Endodermal cell (in vitro differentiated cells): ENCODE results near the gene TMEM222. TPM values are rescaled to one million over a fixed set of nuclear protein-coding genes. Genes with fewer than 3 reads are reported as not detected.
A peak's percentile ranks its signal among the peaks of the same experiment; 100 is the strongest.

Experiments used
- DNase-seq: peaks from one replicate; pipeline ENCODE4 v3.0.0-alpha.2; 2017
- H3K27ac ChIP-seq: 2 replicates; pipeline ENCODE4 v1.5.1; 2013; ENCODE audit warnings: mild to moderate bottlenecking, low read depth, low read length, moderate library complexity
- H3K27me3 ChIP-seq: 2 replicates; pipeline ENCODE4 v1.6.1; 2013; ENCODE audit warnings: mild to moderate bottlenecking, low read length, moderate library complexity; ENCODE audit not compliant: insufficient read depth, control insufficient read depth, poor library complexity, severe bottlenecking
- H3K36me3 ChIP-seq: 2 replicates; pipeline ENCODE4 v1.7.0; 2013; ENCODE audit warnings: mild to moderate bottlenecking, low read length, moderate library complexity; ENCODE audit not compliant: control insufficient read depth, insufficient read depth
- H3K4me1 ChIP-seq: one replicate; pipeline ENCODE4 v1.7.0; 2013; ENCODE audit warnings: low read length; ENCODE audit not compliant: control insufficient read depth, insufficient read depth
- H3K4me3 ChIP-seq: 2 replicates; pipeline ENCODE4 v1.5.1; 2013; ENCODE audit warnings: mild to moderate bottlenecking, low read length, moderate library complexity
- H3K9ac ChIP-seq: 2 replicates; pipeline ENCODE4 v1.6.1; 2013; ENCODE audit warnings: mild to moderate bottlenecking, low read length, moderate library complexity; ENCODE audit not compliant: poor library complexity, severe bottlenecking; ENCODE audit errors: extremely low read depth
- H3K9me3 ChIP-seq: 2 replicates; pipeline ENCODE4 v1.6.1; 2013; ENCODE audit warnings: mild to moderate bottlenecking, low read length, moderate library complexity; ENCODE audit not compliant: control insufficient read depth
- H3K27ac Mint-ChIP-seq: 2 replicates; pipeline ENCODE4 v1.8.0; 2020; ENCODE audit warnings: mixed read lengths
- H3K27me3 Mint-ChIP-seq: 2 replicates; pipeline ENCODE4 v1.8.0; 2021; ENCODE audit warnings: mild to moderate bottlenecking, mixed read lengths; ENCODE audit not compliant: insufficient read depth
- H3K36me3 Mint-ChIP-seq: 2 replicates; pipeline ENCODE4 v1.8.0; 2020; ENCODE audit warnings: low read depth, mixed read lengths
- H3K4me1 Mint-ChIP-seq: 2 replicates; pipeline ENCODE4 v1.8.0; 2020; ENCODE audit warnings: mixed read lengths
- H3K4me3 Mint-ChIP-seq: 2 replicates; pipeline ENCODE4 v1.8.0; 2020; ENCODE audit warnings: mild to moderate bottlenecking, moderate library complexity, mixed read lengths
- H3K9me3 Mint-ChIP-seq: 2 replicates; pipeline ENCODE4 v1.8.0; 2020; ENCODE audit warnings: mild to moderate bottlenecking, mixed read lengths
- CTCF ChIP-seq: fragments of 200-600 bp; sonication (generic); conservative IDR thresholded peaks from 2 replicates; pipeline ENCODE4 v1.5.0; 2021; ENCODE audit warnings: antibody characterized with exemption, mild to moderate bottlenecking
- WGBS, 2 experiments: methylation state at CpG; one replicate each; pipeline versions ENCODE4 v1.1.5 to v1.1.7; 2013; ENCODE audit warnings: missing lambda C conversion rate in 2 of 2, mixed read lengths in 1 of 2; ENCODE audit not compliant: insufficient coverage in 1 of 2, insufficient read length in 1 of 2; 5-methylcytosine and 5-hydroxymethylcytosine counted together
- total RNA-seq, 2 donors: library from RNA; stranded (reverse); fragmentation: NEBNext Ultra II Directional in 1 of 2; extraction: Animal tissue kit (Norgen Biotek cat#: 25700) in 1 of 2; gene quantifications; 2 replicates in 1 of 2; 3 replicates in 1 of 2; pipeline ENCODE4 v1.2.1, GENCODE V29; 2021

Gene TMEM222
- total RNA-seq, 2 donors from 2014 or later, result 26.0 to 31.8 TPM

- peak overlapping the region; percentile 85 for H3K27ac Mint-ChIP-seq
- H3K27ac ChIP-seq, result peak overlapping the region; percentile 59
- H3K4me3 Mint-ChIP-seq, result peak overlapping the region; percentile 70
- no peaks in the 10 kb centered on the region for H3K36me3 Mint-ChIP-seq
- no peaks in the 10 kb centered on the region for H3K4me1 ChIP-seq
- no peak overlapping the region for H3K9ac ChIP-seq
- no peaks in the 10 kb centered on the region for H3K36me3 ChIP-seq
- peak overlapping the region; percentile 88 for H3K4me3 ChIP-seq
- peaks cover 15% of the 10 kb centered on the region for H3K27me3 ChIP-seq
- no peak for TF ChIP-seq CTCF
- WGBS, 2 experiments, result 9 to 27% methylated on average over 12 to 40 of the region's 40 CpGs
- DNase-seq, result peak; percentile 97
- H3K4me1 Mint-ChIP-seq, result peaks cover 12% of the 10 kb centered on the region
- peaks cover 31% of the 10 kb centered on the region for H3K27me3 Mint-ChIP-seq
- no peaks in the 10 kb centered on the region for H3K9me3 Mint-ChIP-seq
- H3K9me3 ChIP-seq, result no peaks in the 10 kb centered on the region
Observed at GRCh38 chr1:27365372-27366112, 43.6 kb downstream of the TMEM222 start.

- peak; percentile 95 for DNase-seq
- peak overlapping the region; percentile 70 for H3K4me3 Mint-ChIP-seq
- Histone ChIP-seq H3K9me3 (no peaks in the 10 kb centered on the region), H3K27me3 (peaks cover 10% of the 10 kb centered on the region), H3K36me3 (no peaks in the 10 kb centered on the region), H3K4me3 (peak overlapping the region; percentile 88), H3K4me1 (no peaks in the 10 kb centered on the region), H3K9ac (no peak overlapping the region), H3K27ac (peak overlapping the region; percentile 59)
- peaks cover 12% of the 10 kb centered on the region for H3K4me1 Mint-ChIP-seq
- no peaks in the 10 kb centered on the region for H3K9me3 Mint-ChIP-seq
- peaks cover 25% of the 10 kb centered on the region for H3K27me3 Mint-ChIP-seq
- no peaks in the 10 kb centered on the region for H3K36me3 Mint-ChIP-seq
- H3K27ac Mint-ChIP-seq, result peak overlapping the region; percentile 85
- TF ChIP-seq CTCF, result no peak
- WGBS, 2 experiments, result 0% methylated on average over 5 to 30 of the region's 30 CpGs
Observed at GRCh38 chr1:27366113-27366410, 44.1 kb downstream of the TMEM222 start.

- no peaks in the 10 kb centered on the region for H3K9me3 Mint-ChIP-seq
- no peaks in the 10 kb centered on the region for H3K36me3 ChIP-seq
Observed at GRCh38 chr1:27366411-27367159, 44.6 kb downstream of the TMEM222 start, which contains the start of gene MAP3K6. MAP3K6 (minus strand) TSS chr1:27366961; CDS start chr1:27366597, 364 bp downstream.

More at GRCh38 chr1:27366411-27367159, 44.6 kb downstream of the TMEM222 start, which contains the start of gene MAP3K6:
- peak within 1 kb of the TSS; percentile 72 for H3K27ac ChIP-seq
- no peaks in the 10 kb centered on the region for H3K4me1 ChIP-seq
- TF ChIP-seq CTCF, result peak; percentile 57
- DNase-seq, result peak; percentile 92
- Mint-ChIP-seq H3K27ac (peak within 1 kb of the TSS; percentile 85), H3K36me3 (no peaks in the 10 kb centered on the region), H3K4me3 (peak within 1 kb of the TSS; percentile 70), H3K27me3 (peaks cover 20% of the 10 kb centered on the region), H3K4me1 (peaks cover 12% of the 10 kb centered on the region)
- WGBS, 2 experiments, result 0 to 1% methylated on average over 14 to 67 of the region's 67 CpGs
- peak within 1 kb of the TSS; percentile 57 for H3K9ac ChIP-seq
- H3K9me3 ChIP-seq, result no peaks in the 10 kb centered on the region
- H3K27me3 ChIP-seq, result peaks cover 4% of the 10 kb centered on the region
- peak within 1 kb of the TSS; percentile 88 for H3K4me3 ChIP-seq
